GM21381 (cell line): ENCODE data around the gene PARD3.

ENCODE experiments used
- ATAC-seq: cut with Tn5 transposase; IDR thresholded peaks from one replicate; pipeline ENCODE4 v1.9.1; 2021; ENCODE audit warnings: mild to moderate bottlenecking, moderate library complexity; ENCODE audit not compliant: unreplicated experiment

The PARD3 gene

DNA sequence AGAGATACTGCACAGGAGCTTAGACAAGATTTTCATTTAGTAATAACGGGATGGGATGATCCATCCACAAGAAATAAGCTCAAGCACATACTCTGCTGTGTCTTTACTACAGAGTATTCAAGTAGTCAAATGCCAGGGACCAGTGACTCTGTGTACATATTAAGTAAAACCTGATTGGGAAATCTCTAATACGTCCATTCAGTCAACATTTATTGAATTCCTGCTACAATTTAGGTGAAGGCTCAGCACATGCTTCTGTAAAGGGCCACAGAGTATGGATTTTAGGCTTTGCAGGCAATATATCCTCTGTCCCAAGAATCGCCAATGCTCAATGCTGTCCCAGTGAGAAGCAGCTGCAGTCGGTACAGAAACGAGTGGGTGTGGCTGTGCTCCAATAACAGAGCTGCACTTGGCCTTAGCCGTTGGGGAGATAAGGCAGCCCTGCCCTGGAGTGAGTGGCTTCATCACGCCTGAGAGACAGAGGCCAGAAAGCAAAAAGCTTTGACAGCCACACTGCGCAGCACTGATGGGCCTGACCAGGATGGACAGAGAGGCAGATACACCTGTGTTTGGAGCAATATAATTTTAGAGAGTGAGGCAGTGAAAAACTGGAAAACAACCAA is 186.8 kb downstream of the PARD3 start:
- ATAC-seq = no peak

- ATAC-seq = no peak
Measured at GRCh38 chr10:34627741-34628140, 187.4 kb downstream of the PARD3 start.

- ATAC-seq = no peak
Measured at GRCh38 chr10:34627331-34627730, 187.8 kb downstream of the PARD3 start.

DNA sequence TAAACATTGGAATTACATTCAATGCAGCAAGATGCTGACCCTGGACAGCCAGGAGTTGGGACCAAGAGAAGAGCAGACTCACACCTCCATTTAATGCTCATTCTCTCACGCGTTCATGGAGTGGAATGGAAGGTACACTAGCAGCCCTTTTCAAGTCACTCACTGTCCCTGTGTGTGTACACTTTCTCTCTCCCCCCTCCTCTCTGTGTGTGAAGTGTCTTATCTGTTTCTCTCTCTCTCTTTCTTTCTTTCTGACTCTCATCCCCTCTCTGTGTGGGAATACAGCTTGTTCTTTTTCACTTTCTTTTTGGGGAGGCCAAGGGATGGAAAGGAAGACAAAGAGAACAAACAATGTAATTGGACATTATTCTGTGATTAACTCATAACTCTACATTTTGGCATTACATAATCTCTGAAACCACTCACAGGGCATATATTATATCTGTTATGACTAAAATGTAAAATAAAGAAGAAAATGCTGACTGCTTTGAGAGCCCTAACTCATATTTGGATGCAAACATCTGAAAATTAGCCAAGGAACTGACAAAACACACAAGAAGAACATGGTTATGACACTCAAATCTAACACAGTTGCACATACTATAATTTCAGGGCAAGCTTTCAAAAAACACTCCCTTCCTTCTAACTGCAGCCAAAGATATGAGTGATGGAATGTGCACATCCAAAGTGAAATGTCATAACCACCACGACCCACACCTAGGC is 188.8 kb downstream of the PARD3 start:
- ATAC-seq = no peak

DNA sequence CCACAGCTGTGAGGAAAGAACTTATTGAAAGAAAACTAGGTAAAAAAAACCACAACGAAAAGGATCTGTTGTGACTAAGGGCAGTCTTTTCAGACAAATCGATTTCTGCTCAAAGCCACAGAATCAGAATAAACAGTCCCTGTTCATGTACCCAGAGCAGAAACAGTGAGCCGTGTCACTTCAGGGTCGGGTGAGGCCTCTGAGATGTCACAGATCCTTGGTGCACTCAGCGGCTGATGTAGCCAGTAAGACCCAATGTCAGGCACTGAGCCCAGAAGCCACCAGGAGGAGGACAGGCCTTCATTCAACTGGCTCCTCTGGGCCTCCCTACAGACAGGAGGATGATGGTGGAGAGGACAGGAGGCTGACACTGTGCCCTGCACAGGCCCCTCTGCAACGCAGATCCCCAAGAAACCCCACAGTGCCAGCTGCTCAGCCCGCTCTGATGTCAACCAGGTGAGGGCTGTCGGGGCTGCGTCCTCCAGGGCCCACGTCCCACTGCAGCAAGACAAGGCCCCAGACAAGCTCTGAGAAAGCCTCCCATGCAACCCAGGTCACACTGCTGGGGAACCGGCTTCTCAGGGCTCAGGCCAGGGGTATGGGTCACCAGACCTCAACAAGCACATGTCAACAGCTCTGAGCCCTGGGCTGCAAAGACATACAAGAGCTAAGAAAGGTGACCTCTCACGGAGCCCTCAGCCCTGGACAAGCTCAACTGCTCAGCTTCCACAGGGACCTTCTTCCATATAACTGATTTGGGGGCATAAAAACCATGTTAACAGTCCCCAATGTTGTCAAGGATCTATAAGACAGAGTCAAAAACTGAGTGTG is 190.6 kb downstream of the PARD3 start:
- no peak for ATAC-seq

- ATAC-seq = no peak
Measured at GRCh38 chr10:34622945-34623344, 192.2 kb downstream of the PARD3 start.

GRCh38 chr10:34618611-34619010 is 196.5 kb downstream of the PARD3 start:
- ATAC-seq = no peak

GRCh38 chr10:34615770-34616169 is 199.3 kb downstream of the PARD3 start:
- no peak for ATAC-seq

- ATAC-seq = no peak
Measured at GRCh38 chr10:34613491-34613890, 201.6 kb downstream of the PARD3 start.

- ATAC-seq = no peak
Measured at GRCh38 chr10:34612938-34613337, 202.2 kb downstream of the PARD3 start.

DNA sequence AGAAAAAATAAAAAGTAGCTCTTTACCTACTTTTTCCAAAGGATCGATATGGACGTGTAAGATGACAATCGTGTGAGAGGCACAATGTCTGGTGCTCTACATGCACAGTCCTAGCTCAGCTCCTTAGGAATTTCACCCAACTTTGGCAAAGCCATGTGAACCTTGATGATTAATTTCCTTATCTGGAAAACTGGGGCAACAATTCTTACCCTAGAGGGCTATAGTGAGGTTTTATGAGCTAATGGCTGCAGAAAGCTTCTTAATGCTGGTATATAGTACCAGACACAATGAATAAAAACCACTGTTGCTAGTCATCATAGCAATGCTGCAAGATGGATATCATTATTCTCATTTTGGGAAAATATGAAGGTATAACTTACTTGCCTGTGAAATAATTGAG is 202.7 kb downstream of the PARD3 start:
- no peak for ATAC-seq

DNA sequence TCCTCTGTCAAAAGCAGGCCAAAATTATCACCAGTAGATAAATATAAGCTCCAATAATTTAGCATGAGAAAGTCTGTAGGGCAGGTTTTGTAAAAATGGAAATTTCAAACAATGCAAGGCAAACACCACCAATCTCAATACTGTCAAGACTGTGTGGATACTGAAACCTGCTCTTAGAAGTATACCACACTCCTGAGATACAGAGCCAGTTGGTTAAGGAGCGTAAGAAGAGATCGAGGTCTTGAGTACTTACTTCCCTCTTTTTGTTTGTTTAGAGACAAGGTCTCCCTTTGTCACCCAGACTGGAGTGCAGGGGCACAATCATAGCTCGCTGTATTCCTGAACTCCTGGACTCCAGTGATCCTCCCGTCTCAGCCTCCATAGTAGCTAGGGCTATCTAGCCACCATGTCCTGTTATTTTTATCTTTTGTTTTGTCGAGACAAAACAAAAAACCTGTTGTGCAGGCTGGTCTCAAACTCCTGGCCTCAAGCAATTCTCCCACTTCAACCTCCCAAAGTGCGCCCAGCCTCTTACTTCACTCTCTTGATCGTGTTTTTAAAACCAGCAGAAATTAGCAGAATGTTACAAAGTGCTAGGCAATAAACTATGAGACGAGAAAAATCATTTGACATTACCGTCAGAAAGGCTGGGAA is 205.7 kb downstream of the PARD3 start:
- no peak for ATAC-seq

- no peak for ATAC-seq
Measured at GRCh38 chr10:34607894-34608293, 207.2 kb downstream of the PARD3 start.

DNA sequence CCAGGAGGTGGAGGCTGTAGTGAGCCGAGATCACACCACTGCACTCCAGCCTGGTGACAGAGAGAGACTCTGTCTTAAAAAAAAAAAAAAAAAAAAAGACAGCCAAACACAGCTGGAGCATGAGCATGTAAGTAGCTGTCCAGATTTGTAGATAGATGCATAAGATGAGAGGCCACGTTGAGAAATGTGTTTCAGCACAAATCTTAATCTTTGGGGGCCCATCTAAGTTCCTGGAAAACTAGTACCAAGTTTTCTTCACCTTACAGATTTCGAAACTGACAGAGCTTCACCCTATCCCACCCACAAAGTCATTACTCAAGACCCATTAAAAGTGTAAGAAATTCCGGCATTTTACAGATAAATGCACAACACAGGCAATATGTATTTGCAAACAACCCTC is 208.2 kb downstream of the PARD3 start:
- no peak for ATAC-seq

GRCh38 chr10:34602478-34602877 is 212.6 kb downstream of the PARD3 start:
- no peak for ATAC-seq

GRCh38 chr10:34601691-34602090 is 213.4 kb downstream of the PARD3 start:
- ATAC-seq = no peak

GRCh38 chr10:34599026-34599795 is 215.9 kb downstream of the PARD3 start:
- no peak for ATAC-seq

DNA sequence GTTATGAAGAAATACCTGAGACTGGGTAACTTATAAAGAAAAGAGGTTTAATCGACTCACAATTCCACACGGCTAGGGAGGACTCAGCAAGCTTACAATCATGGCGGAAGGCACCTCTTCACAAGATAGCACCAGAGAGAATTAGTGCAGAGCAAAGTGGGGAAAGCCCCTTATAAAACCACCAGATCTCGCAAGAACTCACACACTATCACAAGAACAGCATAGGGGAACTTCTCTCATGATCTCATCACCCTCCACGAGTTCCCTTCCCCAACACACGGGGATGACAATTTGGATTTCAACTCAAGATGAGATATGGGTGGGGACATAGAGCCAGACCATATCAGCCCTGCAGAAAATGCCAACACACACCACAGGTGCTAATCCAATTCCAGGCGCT is 218.7 kb downstream of the PARD3 start:
- no peak for ATAC-seq

- ATAC-seq = no peak
Measured at GRCh38 chr10:34593930-34594329, 221.2 kb downstream of the PARD3 start.

GRCh38 chr10:34593374-34593890 is 221.7 kb downstream of the PARD3 start:
- no peak for ATAC-seq
